GM13977 (cell line): ENCODE data around the gene IRS2.
"Not testable (repeated sequence)": the region's sequence is repeated elsewhere in the genome, so short reads cannot be mapped to it uniquely, and the experiment has no call there.

Experiments used
- DNase-seq: peaks from one replicate; pipeline ENCODE4 v3.0.0; 2012; ENCODE audit warnings: low spot score
- CTCF ChIP-seq: IDR thresholded peaks from 2 replicates; pipeline ENCODE4 v1.5.1; 2012; ENCODE audit warnings: mild to moderate bottlenecking, control low read depth; ENCODE audit not compliant: insufficient read depth; ENCODE audit errors: extremely low read depth, missing control alignments
- in situ Hi-C: fragments of 300-500 bp; cut with MboI; formaldehyde crosslinking; loops from one replicate; pipeline ENCODE4 v1.12.0; 2022; ENCODE audit warnings: low sequenced_read_pairs, low pct_unique_long_range_greater_than_20kb, mixed read lengths, inconsistent platforms; ENCODE audit not compliant: unreplicated experiment

IRS2 gene

DNA sequence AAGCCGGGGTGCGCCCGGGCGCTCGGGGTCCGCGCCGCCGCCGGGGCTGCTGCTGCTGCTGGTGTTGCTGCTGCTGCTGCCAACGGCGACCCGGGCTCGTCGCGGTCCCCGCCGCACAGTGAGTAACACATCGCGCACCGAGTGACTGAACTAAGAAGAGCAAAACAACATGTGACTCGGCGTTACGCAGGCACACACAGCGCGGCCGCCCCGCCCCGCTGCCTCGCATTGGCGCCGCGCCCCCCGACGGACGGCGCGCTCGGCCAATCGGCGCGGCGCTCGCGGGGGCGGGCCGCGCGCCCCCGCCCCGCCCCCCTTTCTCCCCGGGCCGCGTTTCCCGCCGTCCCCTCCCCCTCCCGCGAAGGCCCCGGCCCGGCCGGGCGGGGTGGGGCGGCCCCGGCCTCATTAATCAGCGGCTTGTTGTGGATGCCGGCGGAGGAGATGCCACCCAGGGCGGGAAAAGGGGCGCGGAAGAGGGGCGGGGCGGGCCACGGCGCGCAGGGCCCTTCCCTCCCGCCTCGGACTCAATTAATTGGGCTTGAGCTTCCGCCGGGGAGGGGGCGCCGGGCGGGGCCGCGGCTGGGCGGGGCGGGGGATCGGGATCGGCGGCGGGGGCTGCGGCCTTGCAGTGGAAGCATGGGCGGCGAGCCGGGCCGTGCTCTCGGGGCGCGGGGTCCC, at the start of gene IRS2:
Gene IRS2, minus strand, starts transcription at position 127 of the 678 bp plus-strand sequence. CDS start 530 bp downstream, outside the sequence.
- peak; percentile 84 for DNase-seq
- TF ChIP-seq CTCF, result no peak
- in situ Hi-C loops, result no loop called here

GRCh38 chr13:109834973-109835720, 48.8 kb upstream of the IRS2 start:
- no peak for TF ChIP-seq CTCF
- in situ Hi-C loops, result no loop called here
- no peak for DNase-seq

GRCh38 chr13:109833940-109834339, 47.6 kb upstream of the IRS2 start:
- in situ Hi-C loops, result no loop called here
- TF ChIP-seq CTCF, result no peak
- no peak for DNase-seq

GRCh38 chr13:109833071-109833470, 46.7 kb upstream of the IRS2 start:
- in situ Hi-C loops, result no loop called here
- DNase-seq, result no peak
- no peak for TF ChIP-seq CTCF

GRCh38 chr13:109828591-109829316, 42.4 kb upstream of the IRS2 start:
- in situ Hi-C loops, result not testable (repeated sequence)

DNA sequence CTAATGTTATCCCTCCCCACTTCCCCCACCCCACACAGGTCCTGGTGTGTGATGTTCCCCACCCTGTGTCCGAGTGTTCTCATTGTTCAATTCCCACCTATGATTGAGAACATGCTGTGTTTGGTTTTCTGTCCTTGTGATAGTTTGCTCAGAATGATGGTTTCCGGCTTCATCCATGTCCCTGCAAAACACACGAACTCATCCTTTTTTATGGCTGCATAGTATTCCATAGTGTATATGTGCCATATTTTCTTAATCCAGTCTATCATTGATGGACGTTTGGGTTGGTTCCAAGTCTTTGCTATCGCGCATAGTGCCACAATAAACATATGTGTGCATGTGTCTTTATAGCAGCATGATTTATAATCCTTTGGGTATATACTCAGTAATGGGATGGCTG, 36.8 kb upstream of the IRS2 start:
- in situ Hi-C loops, result not testable (repeated sequence)

More at GRCh38 chr13:109828591-109829316, 42.4 kb upstream of the IRS2 start:
- not testable (repeated sequence) for DNase-seq

GRCh38 chr13:109821103-109821502, 34.7 kb upstream of the IRS2 start:
- in situ Hi-C loops, result no loop called here
- no peak for TF ChIP-seq CTCF
- DNase-seq, result no peak

More for the DNA sequence above, 36.8 kb upstream of the IRS2 start:
- not testable (repeated sequence) for DNase-seq
